ENCODE results near the gene RNFT2. TPM values are rescaled to one million over a fixed set of nuclear protein-coding genes. Genes with fewer than 3 reads are reported as not detected.
"Not testable (repeated sequence)": the region's sequence is repeated elsewhere in the genome, so short reads cannot be mapped to it uniquely, and the experiment has no call there.

Gene RNFT2
- total RNA-seq, 6 experiments from 2014 or later = 7.1 to 12.0 (median 11.2) TPM

DNA sequence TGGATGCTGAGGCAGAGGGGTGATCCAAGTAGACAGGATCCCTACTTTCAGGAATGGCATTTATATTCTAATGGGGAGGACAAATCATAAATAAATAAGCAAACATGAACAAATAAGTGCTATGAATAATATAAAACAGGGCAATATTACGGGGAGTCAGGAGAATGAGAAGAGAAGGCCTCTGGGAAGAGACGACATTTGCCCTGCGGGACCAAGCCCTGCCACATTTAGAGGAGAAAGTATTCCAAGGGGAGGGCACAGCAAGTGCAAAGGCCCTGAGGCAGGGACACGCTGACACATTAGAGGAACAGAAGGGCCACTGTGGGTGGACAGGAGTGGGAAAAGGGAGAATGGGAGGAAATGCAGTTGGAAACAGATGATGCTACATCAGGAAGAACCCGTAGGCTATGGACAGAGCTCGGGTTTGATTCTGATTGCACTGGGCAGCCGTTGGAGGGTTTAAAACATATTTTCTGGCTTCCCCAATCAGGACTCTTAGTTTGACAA is 1.3 kb downstream of the RNFT2 start:
- no peak overlapping the region for H3K4me3 Mint-ChIP-seq
- no peak for DNase-seq
- TF ChIP-seq, protein P1, sequence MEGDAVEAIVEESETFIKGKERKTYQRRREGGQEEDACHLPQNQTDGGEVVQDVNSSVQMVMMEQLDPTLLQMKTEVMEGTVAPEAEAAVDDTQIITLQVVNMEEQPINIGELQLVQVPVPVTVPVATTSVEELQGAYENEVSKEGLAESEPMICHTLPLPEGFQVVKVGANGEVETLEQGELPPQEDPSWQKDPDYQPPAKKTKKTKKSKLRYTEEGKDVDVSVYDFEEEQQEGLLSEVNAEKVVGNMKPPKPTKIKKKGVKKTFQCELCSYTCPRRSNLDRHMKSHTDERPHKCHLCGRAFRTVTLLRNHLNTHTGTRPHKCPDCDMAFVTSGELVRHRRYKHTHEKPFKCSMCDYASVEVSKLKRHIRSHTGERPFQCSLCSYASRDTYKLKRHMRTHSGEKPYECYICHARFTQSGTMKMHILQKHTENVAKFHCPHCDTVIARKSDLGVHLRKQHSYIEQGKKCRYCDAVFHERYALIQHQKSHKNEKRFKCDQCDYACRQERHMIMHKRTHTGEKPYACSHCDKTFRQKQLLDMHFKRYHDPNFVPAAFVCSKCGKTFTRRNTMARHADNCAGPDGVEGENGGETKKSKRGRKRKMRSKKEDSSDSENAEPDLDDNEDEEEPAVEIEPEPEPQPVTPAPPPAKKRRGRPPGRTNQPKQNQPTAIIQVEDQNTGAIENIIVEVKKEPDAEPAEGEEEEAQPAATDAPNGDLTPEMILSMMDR (IDR thresholded peaks at IDR 0.05) = no peak

DNA sequence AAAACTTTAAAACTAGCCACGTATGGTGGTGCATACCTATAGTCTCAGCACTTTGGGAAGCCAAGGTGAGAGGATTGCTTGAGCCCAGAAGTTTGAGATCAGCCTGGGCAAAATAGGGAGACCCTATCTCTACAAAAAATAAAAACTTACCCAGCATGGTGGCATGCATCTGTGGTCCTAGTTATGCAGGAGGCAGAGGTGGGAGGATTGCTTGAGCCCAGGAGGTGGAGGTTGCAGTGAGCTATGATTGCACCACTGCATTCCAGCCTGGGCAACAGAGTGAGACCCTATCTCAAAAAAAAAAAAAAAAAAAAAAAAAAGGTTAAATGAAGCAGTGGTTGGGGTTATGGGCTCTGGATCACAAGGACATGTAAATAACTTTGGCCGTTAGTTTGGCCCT is 4.7 kb downstream of the RNFT2 start:
- H3K9me3 Mint-ChIP-seq; DNase-seq; H3K27ac Mint-ChIP-seq; H3K4me3 Mint-ChIP-seq; H3K27me3 Mint-ChIP-seq (ENCODE audit: insufficient read depth); H3K36me3 Mint-ChIP-seq (ENCODE audit: low read depth): not testable (repeated sequence)
- peaks cover 11% of the 10 kb centered on the region for H3K4me1 Mint-ChIP-seq (ENCODE audit: low read depth)

More for the DNA sequence above, 1.3 kb downstream of the RNFT2 start:
- Mint-ChIP-seq H3K27me3 (ENCODE audit: insufficient read depth) (peaks cover 3% of the 10 kb centered on the region), H3K4me1 (ENCODE audit: low read depth) (peaks cover 25% of the 10 kb centered on the region), H3K36me3 (ENCODE audit: low read depth) (peaks cover 8% of the 10 kb centered on the region), H3K27ac (no peak overlapping the region), H3K9me3 (no peaks in the 10 kb centered on the region)

DNA sequence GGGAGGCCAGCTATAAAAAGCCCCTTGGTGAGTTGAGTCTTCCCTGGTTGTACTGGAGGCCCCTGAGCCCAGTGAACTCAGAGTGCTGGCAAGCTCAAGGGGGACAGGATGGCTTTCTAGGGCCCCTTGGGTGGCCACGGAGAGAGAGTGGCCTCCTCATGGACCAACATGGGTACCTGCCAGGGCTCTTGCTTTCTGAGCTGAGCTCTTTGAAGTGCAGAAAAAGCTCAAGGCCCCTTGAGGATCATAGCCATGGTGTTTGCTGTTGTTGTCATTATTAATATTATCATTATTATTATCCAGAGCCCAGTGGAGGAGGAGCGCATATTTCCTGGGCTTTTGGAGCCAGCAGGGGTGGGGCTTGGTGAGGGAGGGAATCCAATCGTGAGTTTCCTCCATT is 6.7 kb downstream of the RNFT2 start:
- H3K4me3 Mint-ChIP-seq = no peak overlapping the region
- no peak for DNase-seq

DNA sequence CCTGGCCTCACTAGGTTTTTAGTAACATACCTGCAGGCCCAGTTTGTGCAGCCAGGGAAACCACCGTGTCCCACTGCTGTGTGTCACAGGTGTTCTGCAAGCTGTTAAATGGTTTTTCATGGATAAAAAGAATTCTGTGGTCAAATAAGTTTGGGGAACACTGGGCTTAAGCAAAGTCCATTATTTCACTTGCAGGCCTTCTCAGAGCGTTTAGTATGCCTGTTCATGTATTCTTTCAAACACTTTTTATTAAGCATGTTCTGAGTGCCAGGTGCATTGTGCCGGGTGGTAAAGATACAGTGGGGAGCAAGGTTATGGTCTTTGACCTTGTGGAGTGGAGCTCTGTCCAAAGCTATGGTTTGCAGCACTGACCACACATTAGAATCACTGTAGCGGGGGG is 7.4 kb downstream of the RNFT2 start:
- H3K27ac Mint-ChIP-seq = no peak overlapping the region
- peaks cover 3% of the 10 kb centered on the region; the same call in 1 of the 2 replicates for H3K27me3 Mint-ChIP-seq (ENCODE audit: insufficient read depth)
- H3K4me1 Mint-ChIP-seq (ENCODE audit: low read depth) = no peaks in the 10 kb centered on the region
- TF ChIP-seq, protein P1 (IDR thresholded peaks at IDR 0.05) = no peak
- DNase-seq = no peak
- H3K9me3 Mint-ChIP-seq = no peaks in the 10 kb centered on the region
- no peak overlapping the region for H3K4me3 Mint-ChIP-seq
- H3K36me3 Mint-ChIP-seq (ENCODE audit: low read depth) = no peaks in the 10 kb centered on the region

More for the DNA sequence above, 6.7 kb downstream of the RNFT2 start:
- Mint-ChIP-seq H3K27me3 (ENCODE audit: insufficient read depth) (peaks cover 4% of the 10 kb centered on the region; the same call in 1 of the 2 replicates), H3K4me1 (ENCODE audit: low read depth) (no peaks in the 10 kb centered on the region), H3K36me3 (ENCODE audit: low read depth) (no peaks in the 10 kb centered on the region), H3K27ac (no peak overlapping the region), H3K9me3 (no peaks in the 10 kb centered on the region)
- TF ChIP-seq, protein P1 (IDR thresholded peaks at IDR 0.05) = no peak

DNA sequence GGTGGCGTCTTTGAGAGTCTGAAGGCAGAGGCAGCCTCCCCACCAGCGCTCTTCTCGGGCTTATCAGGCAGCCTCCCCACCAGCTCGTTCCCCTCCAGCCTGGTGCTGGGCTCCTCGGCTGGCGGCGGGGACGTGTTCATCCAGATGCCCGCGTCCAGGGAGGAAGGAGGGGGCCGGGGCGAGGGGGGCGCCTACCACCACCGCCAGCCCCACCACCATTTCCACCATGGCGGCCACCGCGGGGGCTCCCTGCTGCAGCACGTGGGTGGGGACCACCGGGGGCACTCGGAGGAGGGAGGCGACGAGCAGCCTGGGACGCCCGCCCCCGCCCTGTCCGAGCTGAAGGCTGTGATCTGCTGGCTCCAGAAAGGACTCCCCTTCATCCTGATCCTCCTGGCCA is 11.8 kb downstream of the RNFT2 start:
- Mint-ChIP-seq H3K36me3 (ENCODE audit: low read depth) (peaks cover 5% of the 10 kb centered on the region; the same call in 1 of the 2 replicates), H3K27me3 (ENCODE audit: insufficient read depth) (peaks cover 3% of the 10 kb centered on the region; the same call in 1 of the 2 replicates), H3K27ac (no peak overlapping the region), H3K4me3 (no peak overlapping the region), H3K9me3 (no peaks in the 10 kb centered on the region), H3K4me1 (ENCODE audit: low read depth) (peaks cover 5% of the 10 kb centered on the region; the same call in 1 of the 2 replicates)
- TF ChIP-seq, protein P1 (IDR thresholded peaks at IDR 0.05) = no peak
- no peak for DNase-seq

DNA sequence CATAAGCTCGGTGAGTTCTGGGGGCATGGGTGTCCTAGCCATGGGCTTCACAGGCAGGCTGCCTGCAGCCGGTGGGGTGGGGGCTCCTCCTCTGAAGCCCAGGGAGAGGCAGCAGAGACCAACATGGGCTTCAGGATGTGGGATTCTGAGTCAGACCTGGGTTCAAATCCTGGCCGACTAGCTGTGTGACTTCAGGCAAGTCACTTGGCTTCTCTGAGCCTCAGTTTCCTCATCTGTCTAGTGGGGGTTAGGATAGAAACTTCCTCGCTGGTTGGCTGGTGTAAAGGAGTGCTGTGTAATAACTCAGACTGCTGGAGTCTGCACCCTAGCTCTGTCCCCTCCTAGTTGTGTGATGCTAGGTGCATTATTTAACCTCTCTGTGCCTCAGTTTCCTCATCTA is 12.2 kb downstream of the RNFT2 start:
- Mint-ChIP-seq H3K9me3 (no peaks in the 10 kb centered on the region), H3K27ac (no peak overlapping the region), H3K27me3 (ENCODE audit: insufficient read depth) (peaks cover 3% of the 10 kb centered on the region; the same call in 1 of the 2 replicates), H3K4me1 (ENCODE audit: low read depth) (peaks cover 7% of the 10 kb centered on the region; the same call in 1 of the 2 replicates), H3K36me3 (ENCODE audit: low read depth) (peaks cover 5% of the 10 kb centered on the region; the same call in 1 of the 2 replicates), H3K4me3 (no peak overlapping the region)
- TF ChIP-seq, protein P1 (IDR thresholded peaks at IDR 0.05) = no peak
- no peak for DNase-seq

DNA sequence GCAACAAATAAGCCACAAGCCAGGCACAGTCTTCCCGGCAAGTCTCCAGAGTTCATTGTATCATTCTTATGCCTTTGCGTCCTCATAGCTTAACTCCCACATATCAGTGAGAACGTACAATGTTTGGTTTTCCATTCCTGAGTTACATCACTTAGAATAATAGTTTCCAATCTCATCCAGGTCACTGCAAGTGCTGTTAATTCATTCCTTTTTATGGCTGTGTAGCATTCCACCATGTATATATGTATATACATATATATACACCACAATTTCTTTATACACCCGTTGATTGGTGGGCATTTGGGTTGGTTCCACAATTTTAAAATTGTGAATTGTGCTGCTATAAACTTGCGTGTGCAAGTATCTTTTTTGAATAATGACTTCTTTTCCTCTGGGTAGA is 16.0 kb downstream of the RNFT2 start:
- H3K36me3 Mint-ChIP-seq (ENCODE audit: low read depth); DNase-seq; H3K9me3 Mint-ChIP-seq; H3K27ac Mint-ChIP-seq; H3K27me3 Mint-ChIP-seq (ENCODE audit: insufficient read depth); H3K4me1 Mint-ChIP-seq (ENCODE audit: low read depth); H3K4me3 Mint-ChIP-seq: not testable (repeated sequence)

DNA sequence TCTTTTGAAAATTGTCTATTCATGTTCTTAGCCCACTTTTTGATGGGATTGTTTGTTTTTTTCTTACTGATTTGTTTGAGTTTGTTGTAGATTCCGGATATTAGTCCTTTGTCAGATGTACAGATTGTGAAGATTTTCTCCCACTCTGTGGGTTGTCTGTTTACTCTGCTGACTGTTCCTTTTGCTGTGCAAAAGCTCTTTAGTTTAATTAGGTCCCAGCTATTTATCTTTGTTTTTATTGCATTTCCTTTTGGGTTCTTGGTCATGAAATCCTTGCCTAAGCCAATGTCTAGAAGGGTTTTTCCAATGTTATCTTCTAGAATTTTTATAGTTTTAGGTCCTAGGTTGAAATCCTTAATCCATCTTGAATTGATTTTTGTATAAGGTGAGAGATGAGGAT is 16.7 kb downstream of the RNFT2 start:
- not testable (repeated sequence) for H3K36me3 Mint-ChIP-seq (ENCODE audit: low read depth); DNase-seq; H3K9me3 Mint-ChIP-seq; H3K4me1 Mint-ChIP-seq (ENCODE audit: low read depth); H3K27ac Mint-ChIP-seq; H3K27me3 Mint-ChIP-seq (ENCODE audit: insufficient read depth); H3K4me3 Mint-ChIP-seq

Data from HFFc6 (cell line).